Vagina (tissue), 2 donors: ENCODE measurements around the gene SDHAF1.

Experiments
- POLR2AphosphoS5 ChIP-seq, 2 donors: sonication (generic); formaldehyde crosslinking; IDR thresholded peaks; one replicate each; pipeline ENCODE4 v1.9.0; 2017; ENCODE audit warnings: antibody characterized with exemption in 2 of 2, mild to moderate bottlenecking in 2 of 2, low read depth in 1 of 2; ENCODE audit not compliant: insufficient read depth in 1 of 2
- TF ChIP-seq, protein P1 (sequence below), 3 experiments: fragments of 450-650 bp in 2 of 3; fragments of 200-600 bp in 1 of 3; sonication (generic) in 1 of 3; IDR thresholded peaks; one replicate each; pipeline ENCODE4 v1.5.1; 2017 to 2019; ENCODE audit warnings: antibody characterized with exemption in 3 of 3, mild to moderate bottlenecking in 2 of 3, moderate library complexity in 2 of 3

DNA sequence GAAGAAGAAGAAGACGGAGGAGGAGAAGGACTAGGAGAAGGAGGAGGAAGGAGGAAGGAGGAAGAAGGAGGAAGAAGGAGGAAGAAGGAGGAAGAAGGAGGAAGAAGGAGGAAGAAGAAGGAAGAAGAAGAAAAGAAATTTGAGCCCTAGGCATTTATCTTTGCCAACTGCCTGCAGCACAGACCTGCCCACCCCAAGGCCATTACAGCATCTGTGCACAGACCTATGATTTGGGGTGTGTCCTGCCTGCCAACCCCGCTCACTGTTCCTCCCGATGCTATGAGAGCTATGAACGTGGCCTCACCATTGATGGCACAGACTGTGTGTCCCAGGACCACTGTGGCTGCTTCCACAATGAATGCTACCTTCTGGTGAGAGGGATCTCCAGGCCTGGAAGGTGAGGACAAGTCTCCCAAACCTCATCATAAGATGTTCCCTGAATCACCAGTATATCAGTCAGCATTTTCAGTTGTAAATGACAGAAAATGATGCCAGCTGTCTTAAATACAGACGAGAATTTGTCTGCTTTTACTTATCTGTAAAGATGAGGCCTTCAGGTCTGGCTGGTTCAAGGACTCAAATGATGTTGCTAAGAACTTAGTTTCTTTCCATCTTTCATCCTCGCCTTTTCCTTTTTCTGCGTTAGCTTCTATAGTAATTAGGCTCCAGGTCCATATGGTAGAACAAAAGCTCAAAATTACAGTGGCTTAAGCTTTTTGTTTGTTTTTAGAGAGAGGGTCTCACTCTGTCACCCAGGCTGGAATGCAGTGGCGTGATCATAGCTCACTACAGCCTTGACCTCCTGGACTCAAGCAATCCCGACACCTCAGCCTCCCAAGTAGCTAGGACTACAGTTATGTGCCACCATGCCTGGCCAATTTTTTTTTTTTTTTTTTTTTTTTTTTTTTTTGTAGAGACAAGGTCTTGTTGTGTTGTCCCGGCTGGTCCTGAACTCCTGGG lies 3.9 kb upstream of the SDHAF1 start:
- no peak for TF ChIP-seq POLR2AphosphoS5 (IDR thresholded peaks at IDR 0.05; ENCODE audit: insufficient read depth in 1 of 2, low read depth in 1 of 2)
- TF ChIP-seq, protein P1, sequence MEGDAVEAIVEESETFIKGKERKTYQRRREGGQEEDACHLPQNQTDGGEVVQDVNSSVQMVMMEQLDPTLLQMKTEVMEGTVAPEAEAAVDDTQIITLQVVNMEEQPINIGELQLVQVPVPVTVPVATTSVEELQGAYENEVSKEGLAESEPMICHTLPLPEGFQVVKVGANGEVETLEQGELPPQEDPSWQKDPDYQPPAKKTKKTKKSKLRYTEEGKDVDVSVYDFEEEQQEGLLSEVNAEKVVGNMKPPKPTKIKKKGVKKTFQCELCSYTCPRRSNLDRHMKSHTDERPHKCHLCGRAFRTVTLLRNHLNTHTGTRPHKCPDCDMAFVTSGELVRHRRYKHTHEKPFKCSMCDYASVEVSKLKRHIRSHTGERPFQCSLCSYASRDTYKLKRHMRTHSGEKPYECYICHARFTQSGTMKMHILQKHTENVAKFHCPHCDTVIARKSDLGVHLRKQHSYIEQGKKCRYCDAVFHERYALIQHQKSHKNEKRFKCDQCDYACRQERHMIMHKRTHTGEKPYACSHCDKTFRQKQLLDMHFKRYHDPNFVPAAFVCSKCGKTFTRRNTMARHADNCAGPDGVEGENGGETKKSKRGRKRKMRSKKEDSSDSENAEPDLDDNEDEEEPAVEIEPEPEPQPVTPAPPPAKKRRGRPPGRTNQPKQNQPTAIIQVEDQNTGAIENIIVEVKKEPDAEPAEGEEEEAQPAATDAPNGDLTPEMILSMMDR (IDR thresholded peaks at IDR 0.05), result no peak
